SK-MEL-5 (cell line): Measurements from ENCODE around the gene BCAS3. TPM values are rescaled to one million over a fixed set of nuclear protein-coding genes. Genes with fewer than 3 reads are reported as not detected.

Source experiments
- DNase-seq: peaks from one replicate; pipeline ENCODE4 v3.0.0-alpha.2; 2016; ENCODE audit warnings: low read depth, low spot score
- in situ Hi-C: cut with HindIII; loops from 2 replicates; pipeline ENCODE4 v1.10.0; 2016; ENCODE audit warnings: low sequenced_read_pairs, high pct_unique_total_duplicates, low pct_unique_long_range_greater_than_20kb
- total RNA-seq: library from RNA; depleted of rRNA; stranded (reverse); fragments of >200 nt; shearing (Covaris generic); gene quantifications from 2 replicates; pipeline ENCODE4 v1.2.3, GENCODE V29; 2014

BCAS3 gene
- total RNA-seq, 1 experiment from 2014 or later: 31.6 TPM

- in situ Hi-C loops: no loop called here
- no peak for DNase-seq
Observed at GRCh38 chr17:61376931-61377838, 699.5 kb downstream of the BCAS3 start.

GRCh38 chr17:61378658-61379456 lies 701.2 kb downstream of the BCAS3 start:
- in situ Hi-C loops: no loop called here
- no peak for DNase-seq

GRCh38 chr17:61379457-61380216 lies 702.0 kb downstream of the BCAS3 start:
- DNase-seq: no peak
- in situ Hi-C loops: no loop called here

- in situ Hi-C loops: no loop called here
Observed at GRCh38 chr17:61380217-61380835, 702.7 kb downstream of the BCAS3 start.

GRCh38 chr17:61380836-61381525 lies 703.3 kb downstream of the BCAS3 start:
- in situ Hi-C loops: no loop called here

More at GRCh38 chr17:61380217-61380835, 702.7 kb downstream of the BCAS3 start:
- DNase-seq: no peak

GRCh38 chr17:61381537-61381936 lies 703.9 kb downstream of the BCAS3 start:
- in situ Hi-C loops: no loop called here
- DNase-seq: no peak

More at GRCh38 chr17:61380836-61381525, 703.3 kb downstream of the BCAS3 start:
- no peak for DNase-seq

GRCh38 chr17:61382796-61383688 lies 705.4 kb downstream of the BCAS3 start:
- DNase-seq: no peak
- in situ Hi-C loops: no loop called here

- no peak for DNase-seq
- in situ Hi-C loops: no loop called here
Observed at GRCh38 chr17:61383689-61384201, 706.1 kb downstream of the BCAS3 start.

- in situ Hi-C loops: no loop called here
- DNase-seq: no peak
Observed at GRCh38 chr17:61384354-61384691, 706.7 kb downstream of the BCAS3 start.

GRCh38 chr17:61384692-61385576 lies 707.3 kb downstream of the BCAS3 start:
- in situ Hi-C loops: no loop called here
- DNase-seq: no peak

GRCh38 chr17:61385577-61386236 lies 708.1 kb downstream of the BCAS3 start:
- DNase-seq: no peak
- in situ Hi-C loops: no loop called here

GRCh38 chr17:61386251-61386650 lies 708.6 kb downstream of the BCAS3 start:
- in situ Hi-C loops: no loop called here
- no peak for DNase-seq

GRCh38 chr17:61387011-61387410 lies 709.4 kb downstream of the BCAS3 start:
- no peak for DNase-seq
- in situ Hi-C loops: no loop called here

GRCh38 chr17:61387511-61388305 lies 710.1 kb downstream of the BCAS3 start:
- in situ Hi-C loops: no loop called here
- DNase-seq: no peak
